Measurements from ENCODE around the gene ACTR2. TPM values are rescaled to one million over a fixed set of nuclear protein-coding genes. Genes with fewer than 3 reads are reported as not detected.

The ACTR2 gene
- total and polyA plus RNA-seq, 9 of the 15 experiments (the other 6 are each of a cell fraction or from before 2014, with no cell fraction given): 47.3 to 239 (median 108) TPM

GRCh38 chr2:65227456-65228262 lies at the start of gene ACTR2 (continued):
- TF ChIP-seq MTA3 (IDR thresholded peaks at IDR 0.05; ENCODE audit: borderline replicate concordance) (peak; percentile 36; the same call in 1 of the 2 replicates), CHAMP1 (IDR thresholded peaks at IDR 0.05) (no peak), ATF4 (CRISPR knock-in tag; IDR thresholded peaks at IDR 0.05) (no peak), RBM25 (IDR thresholded peaks at IDR 0.05; ENCODE audit: low read depth, low read length, severe bottlenecking) (peak; percentile 85), BCOR (IDR thresholded peaks at IDR 0.05) (no peak), MTA2 (IDR thresholded peaks at IDR 0.05; ENCODE audit: low read depth) (no peak), MAFK (IDR thresholded peaks at IDR 0.05; ENCODE audit: low read length) (no peak), U2AF2 (optimal IDR thresholded peaks at IDR 0.05; ENCODE audit: low read depth, low read length) (no peak), ZNF639 (CRISPR knock-in tag; conservative IDR thresholded peaks at IDR 0.05 in 1 of 2, IDR thresholded peaks at IDR 0.05 in 1 of 2) (peak in 1 of 2 experiments; percentile 59; a peak in 1 of 4 replicates), RB1 (IDR thresholded peaks at IDR 0.05; ENCODE audit: low read depth) (peak; percentile 56), RBM34 (IDR thresholded peaks at IDR 0.05; ENCODE audit: borderline replicate concordance, insufficient read depth, low read length) (no peak), CEBPB (tag; IDR thresholded peaks at IDR 0.05) (no peak), ZBTB33 (CRISPR knock-in tag; IDR thresholded peaks at IDR 0.05) (no peak; the same call in 1 of the 2 replicates), HNRNPH1 (optimal IDR thresholded peaks at IDR 0.05; ENCODE audit: low read depth, low read length) (no peak), ARID4B (CRISPR knock-in tag; IDR thresholded peaks at IDR 0.05) (peak; percentile 72)

Data from K562 (cell line).